Astrocyte (in vitro differentiated cells and primary cell): Measurements from ENCODE around the gene RAX. TPM values are rescaled to one million over a fixed set of nuclear protein-coding genes. Genes with fewer than 3 reads are reported as not detected.

ENCODE experiments used
- total RNA-seq: library from RNA; stranded (reverse); gene quantifications from 2 replicates; pipeline ENCODE4 v1.2.1, GENCODE V29; 2021

The RAX gene
- total RNA-seq, 1 donor from 2014 or later, result not detected

Other genes with a start within 250 kb of the RAX start
- gene SEC11C, start 133.6 kb downstream of the RAX start, total RNA-seq, result 38.0 and 39.9 TPM in 2 replicates
- not detected in 2 replicates for gene GRP, start 53.3 kb downstream of the RAX start, total RNA-seq
- not detected in 2 replicates for gene CPLX4, start 45.2 kb upstream of the RAX start, total RNA-seq
- 123 and 141 TPM in 2 replicates for gene LMAN1, start 85.8 kb upstream of the RAX start, total RNA-seq